ENCODE measurements around the gene SLU7. TPM values are rescaled to one million over a fixed set of nuclear protein-coding genes. Genes with fewer than 3 reads are reported as not detected.

Gene SLU7
- total and polyA plus RNA-seq, 9 of the 15 experiments (the other 6 are each of a cell fraction or from before 2014, with no cell fraction given): 42.1 to 65.7 (median 54.8) TPM

- TF ChIP-seq NKRF (IDR thresholded peaks at IDR 0.05; ENCODE audit: borderline replicate concordance): peak; percentile 62
- TF ChIP-seq LCOR (CRISPR knock-in tag; IDR thresholded peaks at IDR 0.05): peak; percentile 80; the same call in 1 of the 2 replicates
- TF ChIP-seq CHD2 (IDR thresholded peaks at IDR 0.05; ENCODE audit: low read depth, low read length): peak; percentile 96
- TF ChIP-seq ZNF766 (CRISPR knock-in tag; conservative IDR thresholded peaks at IDR 0.05): no peak
- TF ChIP-seq GABPB1 (CRISPR knock-in tag; IDR thresholded peaks at IDR 0.05): peak; percentile 81; the same call in 1 of the 2 replicates
- TF ChIP-seq RBFOX2 (IDR thresholded peaks at IDR 0.05; ENCODE audit: low read depth, low read length): peak; percentile 87
- TF ChIP-seq ZNF449 (CRISPR knock-in tag; IDR thresholded peaks at IDR 0.05): no peak
- no peak for TF ChIP-seq SLC30A9 (CRISPR knock-in tag; IDR thresholded peaks at IDR 0.05)
- no peak for TF ChIP-seq ZNF274 (IDR thresholded peaks at IDR 0.05; ENCODE audit: borderline replicate concordance, low read depth, low read length)
- TF ChIP-seq ZNF324 (CRISPR knock-in tag; IDR thresholded peaks at IDR 0.05): no peak
- no peak for TF ChIP-seq BCOR (IDR thresholded peaks at IDR 0.05)
- TF ChIP-seq RCOR1 (IDR thresholded peaks at IDR 0.05; ENCODE audit: borderline replicate concordance in 1 of 2, low read depth in 2 of 2, low read length in 2 of 2): no peak
- peak; percentile 40; the same call in 1 of the 2 replicates for TF ChIP-seq CEBPG (CRISPR knock-in tag; IDR thresholded peaks at IDR 0.05)
- TF ChIP-seq CEBPG (tag; conservative IDR thresholded peaks at IDR 0.05 in 1 of 2, IDR thresholded peaks at IDR 0.05 in 1 of 2): peak in 1 of 2 experiments; percentile 62; a peak in 2 of 4 replicates
Measured at GRCh38 chr5:160418561-160419457, at the start of gene SLU7 (continued).
